ENCODE measurements around the gene PPIL4.
A peak's percentile ranks its signal among the peaks of the same experiment; 100 is the strongest.
"Not testable (repeated sequence)": the region's sequence is repeated elsewhere in the genome, so short reads cannot be mapped to it uniquely, and the experiment has no call there.

The PPIL4 gene

DNA sequence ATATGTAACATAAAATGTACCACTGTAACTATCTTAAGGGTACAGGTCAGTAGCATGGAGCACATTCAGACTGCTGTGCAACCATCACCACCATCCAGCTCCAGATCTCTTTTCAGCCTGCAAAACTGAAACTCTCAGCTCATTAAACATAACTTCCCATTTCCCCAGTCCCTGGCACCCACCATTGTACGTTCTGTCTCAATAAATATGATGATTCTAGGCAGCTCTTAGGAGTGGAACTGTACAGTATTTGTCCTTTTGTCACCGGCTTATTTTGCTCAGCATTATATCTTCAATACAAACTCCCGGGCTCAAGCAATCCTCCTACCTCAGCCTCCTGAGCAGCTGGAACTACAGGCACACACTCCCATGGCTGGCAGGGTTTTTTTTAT, 62.5 kb downstream of the PPIL4 start:
- peak; percentile 39 for DNase-seq

DNA sequence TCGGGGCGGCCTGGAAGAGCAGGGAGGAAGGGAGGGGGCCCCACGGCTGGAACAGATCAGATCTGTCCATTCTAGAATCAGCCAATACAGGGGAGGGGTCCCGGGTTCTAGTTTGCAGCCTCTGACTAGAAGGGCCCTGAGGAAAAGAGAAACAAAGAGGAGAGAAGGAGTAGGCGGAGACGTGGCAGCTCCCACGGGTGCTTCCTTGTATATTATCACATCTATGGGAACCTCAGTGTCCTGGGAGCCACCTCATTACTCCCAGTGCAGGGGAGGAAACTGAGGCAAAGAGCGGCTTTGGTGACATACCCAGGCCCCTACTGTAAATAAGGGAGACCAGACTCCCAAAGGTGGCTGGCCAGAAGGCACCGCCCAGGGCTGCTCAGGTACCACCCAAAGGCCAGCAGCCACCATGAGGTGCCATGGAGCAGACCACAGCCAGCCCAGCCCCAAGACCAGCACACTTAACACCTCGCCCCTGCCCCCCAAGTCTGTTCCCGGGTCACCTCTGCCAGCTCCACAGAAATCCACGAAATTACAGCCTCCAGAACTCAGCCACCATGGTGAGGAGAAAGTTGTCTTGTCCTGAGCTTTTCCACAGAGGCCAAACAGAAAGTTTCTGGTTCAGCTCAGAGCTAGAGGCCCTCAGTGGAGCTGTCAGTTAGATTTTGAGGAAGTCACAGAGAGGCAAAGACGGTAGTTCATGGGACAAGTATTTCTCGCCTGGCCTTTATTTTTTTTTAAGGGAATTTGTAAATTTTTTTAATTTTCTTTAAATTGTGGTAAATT, 63.1 kb downstream of the PPIL4 start:
- DNase-seq = peak; percentile 56

- DNase-seq = no peak
Observed at GRCh38 chr6:149480502-149481280, 65.2 kb downstream of the PPIL4 start.

GRCh38 chr6:149478631-149479314, 67.1 kb downstream of the PPIL4 start:
- DNase-seq = no peak

- DNase-seq = no peak
Observed at GRCh38 chr6:149477544-149477943, 68.3 kb downstream of the PPIL4 start.

- no peak for DNase-seq
Observed at GRCh38 chr6:149476789-149477455, 68.9 kb downstream of the PPIL4 start.

DNA sequence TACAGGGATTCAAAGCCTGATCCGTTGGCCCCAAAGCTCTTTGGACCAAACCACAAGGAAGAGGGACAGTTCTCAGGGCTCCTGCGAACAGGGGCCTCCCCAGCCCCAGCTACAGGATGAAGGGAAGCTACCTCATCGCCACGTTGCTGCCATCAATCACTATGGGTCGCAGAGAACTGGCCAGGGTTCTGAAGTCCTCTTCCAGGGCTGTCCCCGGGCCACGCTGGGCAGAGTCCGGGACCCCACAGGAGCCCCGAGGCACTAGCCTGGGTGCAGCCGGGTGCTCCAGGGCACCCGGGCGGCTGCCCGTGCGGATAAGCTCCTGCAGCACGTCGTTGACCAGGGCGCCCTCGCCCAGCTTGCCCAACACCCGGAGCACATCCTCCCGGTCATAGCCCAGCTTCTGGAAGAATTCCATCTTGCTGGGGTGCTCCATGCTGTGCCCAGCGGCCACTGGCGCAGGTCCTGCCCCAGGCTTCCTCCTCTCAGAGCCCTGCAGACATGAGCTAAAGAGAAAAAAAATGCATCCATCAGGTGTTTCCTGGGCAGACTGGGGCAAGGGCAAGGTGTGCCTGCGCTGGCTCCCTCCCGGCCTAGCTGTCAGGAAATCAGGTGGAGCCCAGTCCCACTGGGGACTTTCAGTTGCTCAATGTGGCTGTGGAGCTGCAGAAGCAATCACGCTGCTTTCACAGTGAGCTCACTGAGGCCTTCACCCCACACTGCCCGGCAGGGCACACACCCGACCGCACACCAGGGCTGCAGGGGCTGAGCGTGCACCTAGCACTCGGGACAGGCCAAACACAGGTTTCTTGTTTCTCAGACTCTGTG, 71.5 kb downstream of the PPIL4 start:
- no peak for DNase-seq

- DNase-seq = no peak
Observed at GRCh38 chr6:149473080-149474052, 72.5 kb downstream of the PPIL4 start.

DNA sequence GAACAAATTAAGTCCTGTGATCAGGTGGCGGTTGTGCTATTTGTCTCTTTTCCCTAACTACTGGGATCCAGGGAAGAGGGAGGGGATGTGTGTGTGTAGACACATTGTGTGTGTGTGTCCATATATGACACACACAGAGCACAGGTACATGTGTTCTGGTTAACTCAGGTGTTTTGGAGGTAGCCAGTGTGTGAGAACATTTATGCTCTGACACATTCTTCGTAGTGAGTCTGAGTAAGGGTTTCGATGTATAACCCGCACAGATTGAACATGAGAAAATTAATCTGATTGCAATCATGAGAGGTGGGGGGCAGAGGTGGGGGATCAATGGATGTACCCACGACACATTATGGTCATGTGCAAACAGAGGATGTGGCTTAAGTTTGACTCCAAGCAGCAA, 73.6 kb downstream of the PPIL4 start:
- no peak for DNase-seq

DNA sequence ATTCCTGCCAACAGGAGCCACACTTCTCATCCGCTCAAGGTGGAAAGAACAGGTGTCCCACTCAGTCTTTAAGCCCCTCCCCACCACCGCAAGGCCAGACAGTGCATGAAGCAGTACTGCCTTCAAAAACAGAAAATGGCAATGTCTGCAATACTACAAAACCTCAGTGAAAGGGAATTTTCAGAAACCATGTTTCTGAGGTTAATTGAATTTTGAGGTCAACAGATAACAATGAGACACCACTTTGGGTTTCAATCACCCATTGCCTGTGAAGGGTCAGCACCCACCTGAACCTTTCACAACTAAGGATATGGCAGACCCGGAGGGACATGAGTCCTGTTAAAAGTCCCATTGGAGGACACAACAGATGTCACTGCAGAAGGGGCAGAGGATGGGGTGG, 74.0 kb downstream of the PPIL4 start:
- DNase-seq = no peak

DNA sequence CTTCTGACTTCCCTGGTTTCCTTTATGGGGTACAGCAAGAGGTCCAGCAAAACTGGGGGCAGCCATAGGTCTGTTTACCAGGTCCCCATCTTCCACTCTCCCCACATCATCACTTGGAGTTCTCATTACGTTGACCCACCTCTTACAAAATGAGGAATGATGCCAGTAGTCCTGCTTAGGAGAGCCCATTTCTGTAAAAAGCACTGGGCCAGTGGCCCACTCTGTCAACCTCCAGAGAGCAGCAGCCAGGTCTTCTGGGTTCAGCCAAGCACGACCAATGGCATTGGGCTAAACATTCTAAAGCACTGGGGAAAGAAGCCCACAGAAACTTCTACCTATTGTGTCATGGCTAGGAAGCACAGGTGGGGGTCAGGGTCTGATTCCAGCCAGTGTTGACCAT, 74.9 kb downstream of the PPIL4 start:
- DNase-seq = no peak

DNA sequence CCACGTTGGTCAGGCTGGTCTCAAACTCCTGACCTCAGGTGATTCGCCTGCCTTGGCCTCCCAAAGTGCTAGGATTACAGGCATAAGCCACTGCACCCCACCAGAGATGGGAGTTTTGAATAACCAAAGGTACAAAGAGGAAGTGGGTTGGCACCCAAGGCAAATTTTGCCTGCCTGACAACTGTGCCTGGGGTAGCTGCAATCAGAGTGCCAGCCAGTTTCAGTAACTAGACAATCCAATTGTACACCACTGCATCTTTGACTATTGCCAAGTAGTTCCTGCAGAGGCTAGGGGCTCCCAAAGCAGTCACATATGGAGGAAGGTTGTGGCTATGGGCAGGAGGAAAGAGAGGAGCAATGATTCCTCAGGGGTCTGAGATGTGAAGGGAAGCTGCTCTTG, 77.7 kb downstream of the PPIL4 start:
- DNase-seq = no peak

- no peak for DNase-seq
Observed at GRCh38 chr6:149467265-149467664, 78.6 kb downstream of the PPIL4 start.

- no peak for DNase-seq
Observed at GRCh38 chr6:149464411-149464810, 81.4 kb downstream of the PPIL4 start.

GRCh38 chr6:149463781-149464180, 82.1 kb downstream of the PPIL4 start:
- DNase-seq = no peak

DNA sequence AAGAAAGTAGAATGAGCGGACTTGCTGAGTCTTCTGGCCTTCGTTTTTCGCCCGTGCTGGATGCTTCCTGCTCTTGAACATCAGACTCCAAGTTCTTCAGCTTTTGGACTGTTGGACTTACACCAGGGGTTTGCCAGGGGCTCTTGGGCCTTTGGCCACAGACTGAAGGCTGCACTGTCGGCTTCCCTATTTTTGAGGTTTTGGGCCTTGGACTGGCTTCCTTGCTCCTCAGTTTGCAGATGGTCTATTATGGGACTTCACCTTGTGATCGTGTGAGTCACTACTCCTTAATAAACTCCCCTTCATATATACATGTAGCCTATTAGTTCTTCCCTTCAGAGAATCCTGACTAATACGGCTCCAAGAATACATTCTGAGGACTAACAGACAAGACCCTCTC, 83.1 kb downstream of the PPIL4 start:
- DNase-seq = not testable (repeated sequence)

GRCh38 chr6:149461670-149462069, 84.2 kb downstream of the PPIL4 start:
- DNase-seq = no peak

GRCh38 chr6:149460249-149460648, 85.6 kb downstream of the PPIL4 start:
- not testable (repeated sequence) for DNase-seq

DNA sequence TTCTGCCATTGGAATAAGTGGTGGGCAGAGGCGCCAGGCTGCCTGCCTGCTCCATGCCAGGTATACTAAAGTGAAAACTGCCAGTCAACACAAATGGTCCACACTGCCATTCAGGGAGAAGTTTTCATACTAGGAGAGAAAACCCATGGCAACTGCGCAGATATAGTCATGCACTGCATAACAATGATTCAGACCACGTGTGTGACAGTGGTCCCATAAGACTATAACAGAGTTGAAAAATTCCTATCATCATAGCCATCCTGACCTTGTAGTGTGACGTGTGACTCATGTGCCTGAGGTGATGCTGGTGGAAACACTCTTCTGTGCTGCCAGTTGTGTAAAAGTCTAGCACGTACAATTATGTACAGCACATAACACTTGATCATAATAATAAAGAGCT, 86.1 kb downstream of the PPIL4 start:
- DNase-seq = no peak

DNA sequence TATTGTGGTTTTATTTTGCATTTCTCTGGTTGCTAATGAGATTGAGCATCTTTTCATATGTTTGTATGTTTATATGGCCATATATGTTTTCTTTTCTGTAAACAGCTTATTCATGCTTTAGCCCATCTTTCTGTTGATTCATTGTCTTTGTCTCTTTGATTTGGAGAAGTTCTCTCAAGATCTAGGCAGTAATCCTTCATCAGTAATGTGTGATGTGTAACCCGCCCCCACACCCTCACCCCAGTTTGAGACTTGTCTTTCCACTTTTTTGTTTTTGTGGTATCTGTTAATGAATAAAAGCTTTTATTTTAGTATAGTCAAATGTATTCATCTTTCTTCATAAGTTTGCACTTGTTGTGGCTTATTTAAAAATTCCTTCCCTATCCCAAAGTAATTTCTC, 87.0 kb downstream of the PPIL4 start:
- DNase-seq = no peak

DNA sequence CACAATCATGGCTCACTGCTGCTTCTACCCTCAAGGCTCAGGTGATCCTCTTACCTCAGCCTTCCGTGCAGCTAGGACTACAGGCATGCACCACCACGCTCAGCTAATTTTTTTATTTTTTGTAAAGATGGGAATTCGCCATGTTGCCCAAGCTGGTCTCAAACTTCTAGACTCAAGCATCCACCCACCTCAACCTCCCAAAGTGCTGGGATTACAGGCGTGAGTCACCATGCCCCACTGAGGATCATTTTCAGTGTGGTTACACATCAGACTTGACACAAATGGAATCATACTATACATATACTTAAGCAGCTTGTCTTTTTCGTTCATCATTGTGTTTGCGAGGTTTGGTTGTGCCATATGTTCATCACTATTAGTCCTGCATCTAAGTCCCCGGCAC, 87.6 kb downstream of the PPIL4 start:
- no peak for DNase-seq

Data from hematopoietic multipotent progenitor cell treated with erythropoietin and hydrocortisone succinate and interleukin-3 and kit ligand, for 6 days (in vitro differentiated cells).